Progenitor cell of endocrine pancreas (in vitro differentiated cells): ENCODE measurements around the gene C18orf63. TPM values are rescaled to one million over a fixed set of nuclear protein-coding genes. Genes with fewer than 3 reads are reported as not detected.

Experiments
- DNase-seq: peaks from one replicate; pipeline ENCODE4 v3.0.0; 2021; ENCODE audit warnings: low spot score; ENCODE audit not compliant: unreplicated experiment
- H3K27ac Mint-ChIP-seq: 2 replicates; pipeline ENCODE4 v1.8.0; 2021; ENCODE audit warnings: mild to moderate bottlenecking, moderate library complexity, mixed read lengths
- H3K27me3 Mint-ChIP-seq: 2 replicates; pipeline ENCODE4 v1.8.0; 2021; ENCODE audit warnings: mixed read lengths
- H3K36me3 Mint-ChIP-seq: 2 replicates; pipeline ENCODE4 v1.8.0; 2022; ENCODE audit warnings: mixed read lengths; ENCODE audit not compliant: insufficient read depth
- H3K4me1 Mint-ChIP-seq: 2 replicates; pipeline ENCODE4 v1.8.0; 2021; ENCODE audit warnings: low read depth, mixed read lengths
- H3K4me3 Mint-ChIP-seq: 2 replicates; pipeline ENCODE4 v1.8.0; 2021; ENCODE audit warnings: low read depth, mild to moderate bottlenecking, moderate library complexity, mixed read lengths
- H3K9me3 Mint-ChIP-seq: 2 replicates; pipeline ENCODE4 v1.8.0; 2021; ENCODE audit warnings: low read depth, mixed read lengths
- total RNA-seq: library from RNA; stranded (reverse); gene quantifications from 2 replicates; pipeline ENCODE4 v1.2.1, GENCODE V29; 2021
- TF ChIP-seq, protein P1 (sequence below): fragments of 200-600 bp; sonication (generic); IDR thresholded peaks from one replicate; pipeline ENCODE4 v1.5.0; 2021; ENCODE audit warnings: antibody characterized with exemption, mild to moderate bottlenecking; ENCODE audit not compliant: unreplicated experiment

C18orf63 gene
- total RNA-seq, 1 donor from 2014 or later: not detected

DNA sequence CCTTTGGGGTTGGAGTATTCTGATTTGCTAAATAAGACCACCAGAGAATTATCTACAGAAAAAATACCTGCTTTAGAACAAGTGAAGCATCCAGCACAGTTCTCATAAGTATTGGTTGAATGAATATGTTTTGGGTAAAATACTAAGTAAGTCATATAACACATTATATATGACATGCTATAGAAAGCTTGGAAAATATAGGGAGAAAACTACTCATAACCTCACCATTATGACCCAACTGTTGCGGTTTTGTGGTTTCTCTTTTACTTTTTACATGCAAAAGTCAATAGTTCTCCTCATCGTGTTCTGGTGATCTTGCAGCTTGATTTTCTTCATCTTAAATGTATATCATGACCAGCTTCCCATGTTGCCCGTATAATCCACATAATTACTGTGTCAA, 75.3 kb downstream of the C18orf63 start:
- peaks cover 5% of the 10 kb centered on the region for H3K4me1 Mint-ChIP-seq
- H3K27me3 Mint-ChIP-seq: peaks cover 14% of the 10 kb centered on the region
- H3K27ac Mint-ChIP-seq: no peak overlapping the region
- H3K36me3 Mint-ChIP-seq: no peaks in the 10 kb centered on the region
- no peak overlapping the region for H3K4me3 Mint-ChIP-seq
- no peaks in the 10 kb centered on the region for H3K9me3 Mint-ChIP-seq
- no peak for DNase-seq
- TF ChIP-seq, protein P1, sequence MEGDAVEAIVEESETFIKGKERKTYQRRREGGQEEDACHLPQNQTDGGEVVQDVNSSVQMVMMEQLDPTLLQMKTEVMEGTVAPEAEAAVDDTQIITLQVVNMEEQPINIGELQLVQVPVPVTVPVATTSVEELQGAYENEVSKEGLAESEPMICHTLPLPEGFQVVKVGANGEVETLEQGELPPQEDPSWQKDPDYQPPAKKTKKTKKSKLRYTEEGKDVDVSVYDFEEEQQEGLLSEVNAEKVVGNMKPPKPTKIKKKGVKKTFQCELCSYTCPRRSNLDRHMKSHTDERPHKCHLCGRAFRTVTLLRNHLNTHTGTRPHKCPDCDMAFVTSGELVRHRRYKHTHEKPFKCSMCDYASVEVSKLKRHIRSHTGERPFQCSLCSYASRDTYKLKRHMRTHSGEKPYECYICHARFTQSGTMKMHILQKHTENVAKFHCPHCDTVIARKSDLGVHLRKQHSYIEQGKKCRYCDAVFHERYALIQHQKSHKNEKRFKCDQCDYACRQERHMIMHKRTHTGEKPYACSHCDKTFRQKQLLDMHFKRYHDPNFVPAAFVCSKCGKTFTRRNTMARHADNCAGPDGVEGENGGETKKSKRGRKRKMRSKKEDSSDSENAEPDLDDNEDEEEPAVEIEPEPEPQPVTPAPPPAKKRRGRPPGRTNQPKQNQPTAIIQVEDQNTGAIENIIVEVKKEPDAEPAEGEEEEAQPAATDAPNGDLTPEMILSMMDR: no peak

DNA sequence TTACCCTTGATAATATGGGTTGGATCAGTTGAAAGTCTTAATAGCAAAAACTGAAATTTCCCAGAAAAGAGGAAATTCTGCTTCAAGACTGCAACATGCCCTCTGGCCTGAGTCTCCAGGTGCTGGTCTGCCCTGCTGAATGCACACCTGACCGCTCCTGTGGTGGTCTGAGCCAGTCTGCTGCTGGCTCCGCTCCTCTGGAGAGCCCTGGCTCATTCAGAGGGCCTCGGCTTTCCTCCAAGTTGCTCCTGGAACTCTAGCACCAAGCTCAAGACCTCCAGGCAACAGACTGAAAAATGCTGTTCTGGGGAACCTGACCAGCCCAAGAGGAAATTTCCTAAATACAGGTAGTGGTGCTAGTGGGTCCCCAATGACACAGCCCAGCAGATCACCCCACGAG, 76.7 kb downstream of the C18orf63 start:
- TF ChIP-seq, protein P1: no peak
- H3K27me3 Mint-ChIP-seq: peaks cover 14% of the 10 kb centered on the region
- H3K9me3 Mint-ChIP-seq: no peaks in the 10 kb centered on the region
- no peak overlapping the region for H3K27ac Mint-ChIP-seq
- H3K4me1 Mint-ChIP-seq: peaks cover 8% of the 10 kb centered on the region
- H3K36me3 Mint-ChIP-seq: no peaks in the 10 kb centered on the region
- no peak overlapping the region for H3K4me3 Mint-ChIP-seq
- no peak for DNase-seq

DNA sequence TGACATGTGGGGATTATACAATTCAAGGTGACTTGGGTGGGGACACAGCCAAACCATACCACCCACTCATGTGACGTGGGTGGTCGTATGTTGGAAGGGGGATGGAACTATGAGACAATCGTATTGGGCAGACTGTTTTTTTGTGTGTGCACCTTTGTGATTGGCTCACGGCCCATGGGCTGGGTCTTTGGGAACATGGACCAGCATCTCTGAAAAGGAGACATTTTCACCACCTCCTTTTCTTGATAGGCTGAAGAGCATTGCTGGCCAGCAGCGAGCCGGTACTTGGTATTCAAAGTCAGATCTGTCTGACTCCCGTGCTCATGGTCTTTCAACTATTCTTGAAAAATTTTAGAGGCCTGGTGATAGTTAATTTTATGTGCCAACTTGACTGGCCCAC, 79.4 kb downstream of the C18orf63 start:
- Mint-ChIP-seq H3K4me1 (peaks cover 5% of the 10 kb centered on the region), H3K36me3 (no peaks in the 10 kb centered on the region), H3K27me3 (peaks cover 14% of the 10 kb centered on the region), H3K27ac (no peak overlapping the region), H3K4me3 (no peak overlapping the region), H3K9me3 (no peaks in the 10 kb centered on the region)
- no peak for DNase-seq
- TF ChIP-seq, protein P1: no peak

DNA sequence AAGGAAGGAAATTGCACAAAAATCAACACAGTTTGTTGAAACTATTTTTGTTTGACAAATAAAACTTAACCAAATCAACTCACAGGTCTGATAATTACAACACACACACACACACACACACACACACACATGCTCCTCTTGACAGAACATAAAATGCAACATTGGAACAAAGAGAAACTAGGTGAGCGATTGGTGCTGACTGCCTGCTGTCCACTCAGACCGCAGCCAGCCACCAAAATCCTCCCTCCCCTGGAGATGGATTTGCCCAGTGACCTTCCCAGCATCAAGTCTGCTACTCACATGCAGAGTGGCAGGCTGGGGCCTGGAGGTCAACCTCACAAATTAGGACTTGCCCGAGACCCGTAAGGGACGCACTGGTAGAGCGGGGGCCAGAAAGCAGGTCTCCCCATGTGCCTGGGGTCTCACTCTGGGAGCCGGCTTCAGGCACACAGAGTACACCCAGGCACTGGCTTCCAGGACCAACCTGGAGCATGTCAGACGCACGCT, 80.1 kb downstream of the C18orf63 start:
- Mint-ChIP-seq H3K27ac (no peak overlapping the region), H3K36me3 (no peaks in the 10 kb centered on the region), H3K9me3 (no peaks in the 10 kb centered on the region), H3K27me3 (peaks cover 14% of the 10 kb centered on the region), H3K4me3 (no peak overlapping the region), H3K4me1 (peaks cover 5% of the 10 kb centered on the region)
- DNase-seq: no peak
- TF ChIP-seq, protein P1: no peak

- peaks cover 18% of the 10 kb centered on the region for H3K27me3 Mint-ChIP-seq
- H3K9me3 Mint-ChIP-seq: no peaks in the 10 kb centered on the region
- TF ChIP-seq, protein P1: no peak
- H3K36me3 Mint-ChIP-seq: no peaks in the 10 kb centered on the region
- no peak overlapping the region for H3K27ac Mint-ChIP-seq
- DNase-seq: no peak
- H3K4me1 Mint-ChIP-seq: peaks cover 5% of the 10 kb centered on the region
- H3K4me3 Mint-ChIP-seq: no peak overlapping the region
Measured at GRCh38 chr18:74396171-74397169, 80.8 kb downstream of the C18orf63 start.
